GM21723 (cell line): Measurements from ENCODE around the gene GRIN1.
"Not testable (repeated sequence)": the region's sequence is repeated elsewhere in the genome, so short reads cannot be mapped to it uniquely, and the experiment has no call there.

Experiments used
- ATAC-seq: cut with Tn5 transposase; IDR thresholded peaks from one replicate; pipeline ENCODE4 v1.9.1; 2021; ENCODE audit warnings: mild to moderate bottlenecking, moderate library complexity; ENCODE audit not compliant: unreplicated experiment

Gene GRIN1

DNA sequence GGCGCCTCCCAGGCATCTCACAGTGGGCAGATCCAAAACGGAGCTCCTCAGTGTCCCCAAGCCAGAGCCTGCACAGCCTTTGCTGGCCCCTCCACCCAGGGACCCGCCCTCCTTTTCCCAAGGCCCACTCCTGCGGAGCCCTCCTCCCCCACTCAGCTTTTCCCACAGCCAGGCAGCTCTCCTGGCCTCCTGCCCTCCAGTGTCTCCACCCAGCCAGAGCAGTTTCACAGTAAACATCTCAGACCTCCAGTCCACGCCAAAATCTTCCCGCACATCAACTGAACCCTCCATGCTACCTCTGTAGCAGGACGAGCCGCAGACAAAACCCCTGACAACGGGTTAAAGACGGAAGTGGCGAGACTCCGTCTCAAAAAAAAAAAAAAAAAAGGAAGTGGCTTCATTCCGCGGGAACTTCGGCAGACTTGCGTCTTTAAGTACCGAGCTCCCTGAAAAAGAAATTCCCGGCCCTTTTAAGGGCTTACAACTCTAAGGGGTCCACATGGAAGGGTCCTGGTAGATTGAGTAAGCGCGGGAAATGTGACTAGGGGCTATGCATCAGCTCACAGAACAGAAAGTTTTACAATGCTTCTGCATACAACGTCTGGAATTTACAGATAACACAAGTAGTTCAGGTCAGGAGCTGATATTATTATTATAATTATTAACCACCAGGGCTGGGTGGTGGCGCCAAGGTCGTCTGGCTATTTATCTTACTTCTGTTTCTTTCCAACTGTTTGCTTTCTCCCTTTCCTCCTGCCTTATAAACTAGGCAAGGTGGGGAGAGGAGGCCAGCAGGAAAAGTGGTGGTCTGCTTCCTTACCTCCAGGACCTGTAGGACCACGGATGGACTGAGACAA is 11.4 kb upstream of the GRIN1 start:
- ATAC-seq: no peak

DNA sequence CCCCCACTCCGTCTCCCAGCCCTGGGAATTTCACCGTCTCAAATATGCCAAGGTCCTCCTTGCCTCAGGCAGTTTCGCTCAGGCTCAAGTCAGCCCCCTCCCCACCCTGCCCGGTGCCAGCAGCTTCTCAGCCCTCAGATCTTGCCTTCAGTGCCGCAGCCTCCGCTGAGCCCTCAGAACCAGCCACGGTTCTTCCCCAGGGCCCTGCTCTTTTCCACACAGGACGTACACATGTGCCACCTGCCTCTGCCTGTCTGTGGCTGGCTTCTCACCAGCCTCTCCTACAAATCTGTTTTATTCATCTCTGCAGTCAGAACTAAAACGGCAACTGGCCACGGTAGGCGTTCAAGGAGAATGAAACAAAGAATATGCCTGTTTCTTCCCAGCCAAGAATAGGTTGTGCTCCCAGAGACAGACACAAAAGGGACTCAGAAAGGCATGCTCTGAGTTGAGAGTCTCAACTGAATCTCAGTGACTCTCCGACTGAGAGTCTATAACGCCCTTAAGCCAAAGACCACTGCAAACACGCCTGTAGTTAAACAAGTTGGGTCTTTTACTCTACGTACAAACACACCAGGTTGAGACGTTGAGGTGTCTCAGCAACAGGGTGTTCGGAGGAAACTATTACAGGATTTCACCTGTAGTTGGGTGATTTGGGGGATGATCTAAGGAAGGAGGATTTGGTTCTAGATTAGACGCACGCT is 10.6 kb upstream of the GRIN1 start:
- ATAC-seq: no peak

DNA sequence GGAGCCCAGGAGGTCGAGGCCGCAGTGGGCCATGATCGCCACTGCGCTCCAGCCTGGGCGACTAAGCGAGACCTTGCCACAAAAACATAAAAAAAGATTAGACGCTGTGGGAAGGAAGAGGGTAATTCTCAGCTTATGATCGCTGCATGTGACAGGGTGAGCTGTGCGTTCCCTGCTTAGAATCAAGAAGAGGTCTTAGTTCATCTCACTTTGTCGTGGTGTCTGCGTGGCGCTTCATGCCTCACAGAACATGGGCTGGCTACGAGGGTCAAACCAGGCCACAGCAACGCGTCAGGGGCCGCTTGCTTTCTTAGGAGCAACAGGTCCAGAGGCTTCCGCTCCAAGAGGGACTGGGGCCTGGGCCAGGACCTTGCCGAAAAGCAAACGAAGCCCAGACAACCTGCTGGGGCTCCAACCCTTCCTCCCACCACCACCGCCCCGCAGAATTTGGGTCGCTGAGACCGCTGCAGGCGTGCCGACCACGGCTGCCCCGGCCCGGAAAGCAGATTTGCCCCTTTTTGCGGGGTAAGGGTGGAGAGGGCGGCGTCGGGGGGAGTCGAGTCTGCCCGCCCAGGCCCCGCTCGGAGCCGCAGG is 10.0 kb upstream of the GRIN1 start:
- peak; percentile 12 for ATAC-seq

DNA sequence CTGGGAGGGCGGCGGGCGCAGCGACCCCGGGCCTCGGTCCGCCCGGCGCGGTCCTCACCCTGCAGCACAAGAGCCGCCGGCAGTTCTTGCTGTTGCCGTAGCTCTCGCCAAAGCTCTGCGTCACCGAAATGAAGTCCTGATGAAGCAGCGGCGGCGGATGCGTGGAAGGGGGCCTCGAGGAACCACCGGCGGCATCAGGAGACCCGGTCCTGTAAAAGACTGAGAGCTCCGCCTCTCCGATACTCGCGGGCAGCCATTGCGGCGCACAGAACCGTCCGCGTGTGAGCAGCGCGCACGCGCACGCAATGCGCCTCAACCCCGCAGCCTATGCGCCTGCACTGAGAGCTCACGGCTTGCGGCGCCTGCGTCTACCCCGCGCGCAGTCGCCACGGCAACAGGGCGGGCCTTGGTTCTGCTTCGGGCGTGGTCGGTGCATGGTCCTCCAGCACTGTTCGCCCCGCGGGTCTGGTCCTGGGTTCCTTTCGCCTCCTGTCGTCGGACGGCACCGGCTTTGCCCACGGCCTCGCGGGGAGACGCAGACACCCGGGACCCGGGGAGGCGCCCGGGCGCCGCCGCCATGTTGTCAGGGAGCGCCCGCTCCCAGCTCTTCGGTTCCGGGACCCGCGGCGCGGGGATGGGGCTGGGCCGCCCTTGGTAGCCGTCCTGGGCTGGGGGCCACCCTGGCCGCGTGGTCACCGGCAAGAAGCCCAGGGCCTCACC is 9.3 kb upstream of the GRIN1 start:
- peak; percentile 75 for ATAC-seq

DNA sequence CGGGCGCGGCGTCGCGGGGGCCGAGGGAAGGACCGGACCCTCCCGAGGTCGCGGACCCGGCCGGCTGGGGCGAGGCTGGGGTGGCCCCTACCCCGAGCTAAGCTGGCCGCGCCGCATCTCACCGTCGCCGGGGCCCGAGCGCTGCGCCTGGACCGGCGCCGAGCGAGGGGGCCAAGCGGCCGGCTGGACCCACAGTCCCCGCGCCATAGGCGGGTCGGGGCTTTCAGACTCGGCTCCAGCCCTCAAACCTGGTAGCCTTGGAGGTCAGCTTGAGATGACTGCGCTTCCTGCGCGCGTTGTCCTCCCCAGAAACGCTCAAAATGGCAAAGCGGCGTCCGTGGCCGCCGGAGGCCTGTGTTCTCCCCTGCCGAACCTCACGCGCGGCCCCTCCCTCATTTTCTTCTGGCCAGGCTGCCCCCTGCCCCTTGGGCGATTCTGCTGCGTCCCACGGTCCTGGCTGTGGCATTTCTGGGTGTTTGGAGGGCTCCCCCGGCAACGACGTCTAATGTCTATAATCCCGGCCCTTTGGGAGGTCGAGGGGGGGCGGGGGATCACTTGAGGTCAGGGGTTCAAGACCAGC is 8.7 kb upstream of the GRIN1 start:
- peak; percentile 27 for ATAC-seq

DNA sequence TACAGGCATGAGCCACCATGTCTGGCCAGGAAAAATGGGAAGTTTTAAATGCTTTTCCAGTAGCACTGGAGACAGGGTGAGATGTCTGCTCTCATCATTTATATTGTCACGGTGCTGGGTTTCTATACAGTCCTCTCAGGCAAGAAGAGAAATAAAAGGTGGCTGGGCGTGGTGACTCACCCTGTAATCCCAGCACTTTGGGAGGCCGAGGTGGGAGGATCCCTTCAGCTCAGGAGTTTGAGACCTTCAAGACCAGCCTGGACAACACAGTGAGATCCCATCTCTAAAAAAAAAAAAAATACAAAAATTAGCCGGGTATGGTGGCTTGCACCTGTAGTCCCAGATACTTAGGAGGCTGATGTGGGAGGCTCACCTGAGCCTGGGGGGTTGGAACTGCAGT is 4.8 kb upstream of the GRIN1 start:
- ATAC-seq: no peak

- ATAC-seq: not testable (repeated sequence)
Measured at GRCh38 chr9:137135154-137135553, 3.8 kb upstream of the GRIN1 start.

DNA sequence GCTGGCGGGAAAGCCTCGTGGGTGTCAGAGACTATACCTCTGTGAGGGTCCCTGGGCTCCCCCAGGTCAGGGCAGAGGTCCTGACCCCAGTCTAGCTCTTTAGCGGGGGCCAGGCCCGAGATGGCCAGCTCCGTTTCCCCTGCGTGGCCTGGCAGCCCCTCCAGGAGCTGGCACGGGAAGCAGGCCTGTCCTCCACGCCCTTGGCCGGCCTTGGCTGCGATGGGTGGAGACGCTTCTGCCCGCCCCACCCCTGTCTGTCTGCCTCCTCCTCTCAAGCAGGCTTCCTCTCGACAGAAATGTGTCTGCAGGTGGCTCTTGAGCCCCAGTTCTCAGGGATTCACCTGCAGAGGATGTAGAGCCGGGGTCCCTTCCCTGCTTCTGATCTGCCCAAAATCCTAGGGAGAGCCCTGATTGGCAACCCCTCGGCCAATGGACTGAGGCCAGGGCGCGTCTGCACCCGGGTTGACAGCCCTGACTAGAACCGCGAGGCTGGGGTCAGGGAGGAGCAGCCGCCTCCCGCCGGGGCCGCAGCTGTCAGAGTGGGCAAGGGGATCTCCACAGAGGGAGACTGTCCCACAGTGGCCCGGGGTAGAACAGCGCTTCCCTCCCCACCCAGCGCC is 2.6 kb upstream of the GRIN1 start:
- no peak for ATAC-seq

DNA sequence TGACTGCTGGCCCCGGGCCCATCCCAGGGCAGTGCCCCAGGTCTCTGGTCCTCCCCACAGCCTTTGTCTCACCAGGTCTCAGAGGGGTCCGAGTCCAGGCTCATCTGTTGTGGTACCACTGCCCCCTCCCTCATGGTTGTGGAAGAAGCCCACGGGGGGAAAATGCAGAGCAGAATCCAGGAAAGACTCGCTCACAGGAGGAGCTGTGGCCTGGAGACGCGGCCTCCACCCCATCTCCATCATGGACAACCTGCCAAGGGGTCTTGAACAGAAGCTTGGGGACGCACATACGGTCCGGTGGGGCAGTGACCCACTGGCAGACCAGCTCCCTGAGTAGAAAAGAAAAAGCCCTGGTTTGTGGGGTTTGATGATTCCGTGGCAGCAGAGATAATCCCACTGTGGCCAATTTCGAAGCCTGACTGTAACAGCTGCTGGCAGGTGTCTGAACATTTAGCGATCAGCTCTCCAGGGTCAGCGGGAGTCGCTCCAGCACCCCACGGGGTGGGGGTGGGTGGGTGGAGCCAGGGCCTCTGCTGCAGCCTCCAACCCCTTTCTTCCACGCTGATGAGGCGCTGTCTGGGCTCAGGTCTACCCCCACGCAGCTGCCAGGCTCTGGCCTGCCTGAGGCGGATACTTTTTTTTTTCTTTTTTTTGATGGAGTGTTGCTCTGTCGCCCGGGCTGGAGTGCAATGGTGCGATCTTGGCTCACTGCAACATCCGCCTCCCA is 1.9 kb upstream of the GRIN1 start:
- no peak for ATAC-seq

DNA sequence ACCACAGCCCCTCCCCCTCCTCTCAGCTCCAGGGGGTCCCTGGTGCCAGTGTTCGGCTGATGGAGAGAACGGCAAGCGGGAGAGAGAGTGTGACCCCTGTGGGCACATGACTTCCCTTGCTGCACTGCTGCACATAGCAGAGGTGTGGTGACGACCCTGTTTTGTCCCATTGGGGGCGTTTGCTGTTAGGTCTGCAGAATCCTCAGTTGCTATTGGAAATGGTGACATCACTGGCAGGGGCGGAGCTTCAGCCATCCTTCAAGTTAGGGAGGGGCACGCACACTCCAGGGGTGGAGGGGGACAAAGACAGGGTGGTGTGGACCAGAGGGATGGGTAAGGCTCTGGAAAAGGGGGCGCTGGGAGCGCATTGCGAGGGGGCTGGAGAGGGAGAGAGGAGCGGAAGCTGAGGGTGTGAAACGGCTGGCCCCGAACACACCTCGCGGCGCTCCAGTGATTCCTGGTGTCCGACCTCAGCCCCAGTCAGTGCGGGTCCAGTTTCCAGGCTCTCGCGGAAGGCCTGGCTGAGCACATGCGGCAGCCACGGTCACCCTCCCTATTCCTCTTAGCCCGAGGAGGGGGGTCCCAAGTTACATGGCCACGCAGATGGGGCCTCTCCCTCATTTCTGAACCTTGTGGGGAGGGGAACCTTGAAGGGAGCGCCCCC is 764 bp upstream of the GRIN1 start:
- no peak for ATAC-seq

- ATAC-seq: no peak
Measured at GRCh38 chr9:137139468-137140150, 655 bp downstream of the GRIN1 start.

DNA sequence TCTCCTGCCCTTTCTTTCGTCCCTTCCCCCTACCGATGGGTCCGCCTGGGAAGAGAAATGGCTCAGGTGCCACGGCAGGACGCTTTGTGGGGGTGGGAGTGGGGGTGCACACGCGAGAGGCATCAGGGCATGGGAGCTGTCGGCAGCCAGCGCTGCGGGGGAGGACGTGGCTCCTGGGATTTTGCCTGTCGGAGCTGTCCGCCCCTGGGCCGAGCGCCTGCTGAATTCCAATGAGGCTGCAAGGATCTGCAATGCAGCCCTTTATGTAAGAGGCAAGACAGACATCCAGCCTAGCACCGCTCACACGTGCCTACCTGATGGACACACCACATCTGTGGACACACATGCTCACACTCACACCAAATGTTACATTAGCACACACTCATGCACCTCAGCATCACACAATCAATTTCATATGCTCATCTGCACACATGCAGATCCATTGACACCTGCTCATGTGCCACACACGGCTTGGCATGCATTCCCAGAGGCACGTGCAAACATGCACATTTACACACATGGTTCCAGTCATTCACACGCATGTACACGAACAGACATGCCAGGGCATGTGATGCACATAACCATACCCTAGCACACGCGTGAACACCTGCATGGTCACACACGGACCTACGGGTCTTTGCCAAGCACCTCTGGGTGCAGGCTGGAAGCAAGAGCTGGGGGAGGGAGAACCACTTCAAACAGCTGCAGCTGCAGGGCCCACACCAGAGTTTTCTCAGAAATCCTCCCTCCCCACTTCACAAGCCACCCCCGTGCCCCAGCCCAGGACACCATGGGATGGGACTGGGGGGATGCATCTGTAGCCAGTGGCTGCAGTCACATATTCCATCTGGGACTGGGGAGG is 1.4 kb downstream of the GRIN1 start:
- no peak for ATAC-seq

- ATAC-seq: no peak
Measured at GRCh38 chr9:137141050-137141810, 2.3 kb downstream of the GRIN1 start.

DNA sequence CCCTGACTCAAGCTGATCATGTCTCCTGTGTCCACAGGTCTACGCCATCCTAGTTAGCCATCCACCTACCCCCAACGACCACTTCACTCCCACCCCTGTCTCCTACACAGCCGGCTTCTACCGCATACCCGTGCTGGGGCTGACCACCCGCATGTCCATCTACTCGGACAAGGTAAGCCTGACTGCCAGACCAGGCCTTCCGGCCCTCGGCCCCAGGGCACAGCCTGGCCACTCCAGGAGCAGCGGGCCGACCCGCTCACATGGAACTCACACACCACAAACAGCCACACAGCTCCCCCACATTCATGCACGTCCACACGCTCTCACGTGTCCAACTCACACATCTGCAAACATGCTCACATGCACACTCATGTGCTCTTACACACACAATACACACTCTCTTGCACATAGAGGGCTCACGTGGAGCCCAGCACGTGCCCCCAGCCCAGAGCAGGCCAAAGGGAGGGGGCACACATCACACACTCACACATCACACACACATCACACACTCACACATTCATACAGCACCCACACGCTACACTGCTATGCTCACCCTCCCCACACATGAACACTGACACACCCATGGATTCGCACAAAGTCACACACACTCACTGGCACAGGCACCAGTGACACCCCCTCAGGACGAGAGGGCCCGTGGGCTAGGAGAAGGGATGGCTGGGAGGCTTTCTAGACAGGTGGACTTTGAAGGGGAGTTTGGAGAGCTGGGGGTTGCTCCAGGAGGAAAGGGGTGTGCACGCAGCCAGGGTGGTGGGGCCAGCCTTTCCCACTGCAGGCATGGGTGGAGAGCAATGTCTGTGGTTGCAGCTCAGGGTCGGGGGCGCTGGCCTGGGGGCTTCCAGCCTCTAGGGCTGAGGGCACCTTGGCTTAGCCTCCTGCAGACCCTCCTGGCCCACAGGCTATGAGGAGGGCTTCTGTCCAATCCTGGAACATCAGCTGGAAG is 3.3 kb downstream of the GRIN1 start:
- ATAC-seq: no peak

DNA sequence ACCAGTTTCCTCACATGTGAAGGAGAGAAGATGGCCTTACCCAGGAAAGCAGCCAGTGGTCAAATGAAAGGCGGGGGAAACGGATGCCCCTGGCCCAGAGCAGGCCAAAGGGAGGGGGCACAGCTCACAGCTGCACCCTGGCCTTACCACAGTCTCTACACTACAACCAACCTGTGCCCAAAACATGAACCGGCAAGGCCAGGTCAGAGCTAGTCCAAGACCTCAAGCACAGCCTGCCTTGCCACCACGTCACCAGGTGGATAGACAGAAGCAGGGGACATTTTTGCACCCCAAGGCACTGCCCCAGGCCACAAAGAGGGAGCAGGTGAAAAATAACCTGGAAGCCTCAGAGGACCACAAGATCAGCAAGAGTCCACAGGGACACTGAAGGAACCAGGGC is 4.5 kb downstream of the GRIN1 start:
- no peak for ATAC-seq
